DND-41 (cell line): ENCODE measurements around the gene NUDT7.

Experiments
- ATAC-seq: fragments of 200-7000 bp; cut with Tn5 transposase; 3 replicates; pipeline ENCODE4 v1.9.1; 2021; ENCODE audit warnings: low read depth; ENCODE audit not compliant: insufficient read depth
- DNase-seq: peaks from one replicate; pipeline ENCODE4 v3.0.0-alpha.2; 2020
- H2AFZ ChIP-seq: 2 replicates; pipeline ENCODE4 v1.6.0; 2012; ENCODE audit warnings: low read depth, low read length
- H3K27ac ChIP-seq: 2 replicates; pipeline ENCODE4 v1.5.1; 2012; ENCODE audit warnings: low read length, inconsistent platforms
- H3K27me3 ChIP-seq: fragments of 200-600 bp; sonication (generic); 2 replicates; pipeline ENCODE4 v1.6.0; 2012; ENCODE audit warnings: low read length, mild to moderate bottlenecking, inconsistent platforms; ENCODE audit not compliant: insufficient read depth, poor library complexity
- H3K36me3 ChIP-seq: 2 replicates; pipeline ENCODE4 v1.5.1; 2012; ENCODE audit warnings: low read length, inconsistent platforms; ENCODE audit not compliant: insufficient read depth
- H3K4me1 ChIP-seq: 2 replicates; pipeline ENCODE4 v1.5.1; 2012; ENCODE audit warnings: mild to moderate bottlenecking, low read length; ENCODE audit not compliant: insufficient read depth
- H3K4me2 ChIP-seq: 2 replicates; pipeline ENCODE4 v1.6.0; 2012; ENCODE audit warnings: mild to moderate bottlenecking, moderate library complexity, low read length, inconsistent platforms; ENCODE audit not compliant: insufficient read depth
- H3K4me3 ChIP-seq, 2 experiments: fragments of 200-600 bp in 1 of 2; shearing (Covaris generic) in 1 of 2; 2 replicates each; pipeline ENCODE4 v1.5.1; 2012 to 2016; ENCODE audit warnings: inconsistent platforms in 2 of 2, low read length in 2 of 2, mild to moderate bottlenecking in 2 of 2, low read depth in 1 of 2, moderate library complexity in 1 of 2
- H3K79me2 ChIP-seq: 2 replicates; pipeline ENCODE4 v1.6.0; 2012; ENCODE audit warnings: low read length, inconsistent platforms; ENCODE audit not compliant: insufficient read depth
- H3K9ac ChIP-seq: 2 replicates; pipeline ENCODE4 v1.6.0; 2012; ENCODE audit warnings: low read depth, mild to moderate bottlenecking, inconsistent platforms, low read length, moderate library complexity
- H3K9me3 ChIP-seq: 2 replicates; pipeline ENCODE4 v1.5.1; 2012; ENCODE audit warnings: low read length, moderate library complexity, mild to moderate bottlenecking, inconsistent platforms; ENCODE audit not compliant: insufficient read depth, severe bottlenecking
- H4K20me1 ChIP-seq: 2 replicates; pipeline ENCODE4 v1.6.0; 2012; ENCODE audit warnings: low read length; ENCODE audit not compliant: insufficient read depth
- EZH2 ChIP-seq: IDR thresholded peaks from 3 replicates; pipeline ENCODE4 v1.6.1; 2012; ENCODE audit warnings: borderline replicate concordance, low read depth, mild to moderate bottlenecking, moderate library complexity, low read length, inconsistent platforms; ENCODE audit not compliant: severe bottlenecking
- TF ChIP-seq, protein P1 (sequence below): IDR thresholded peaks from 2 replicates; pipeline ENCODE4 v1.5.1; 2012; ENCODE audit warnings: borderline replicate concordance, low read length, moderate library complexity, mild to moderate bottlenecking; ENCODE audit not compliant: poor library complexity, severe bottlenecking; ENCODE audit errors: extremely low read depth

NUDT7 gene

DNA sequence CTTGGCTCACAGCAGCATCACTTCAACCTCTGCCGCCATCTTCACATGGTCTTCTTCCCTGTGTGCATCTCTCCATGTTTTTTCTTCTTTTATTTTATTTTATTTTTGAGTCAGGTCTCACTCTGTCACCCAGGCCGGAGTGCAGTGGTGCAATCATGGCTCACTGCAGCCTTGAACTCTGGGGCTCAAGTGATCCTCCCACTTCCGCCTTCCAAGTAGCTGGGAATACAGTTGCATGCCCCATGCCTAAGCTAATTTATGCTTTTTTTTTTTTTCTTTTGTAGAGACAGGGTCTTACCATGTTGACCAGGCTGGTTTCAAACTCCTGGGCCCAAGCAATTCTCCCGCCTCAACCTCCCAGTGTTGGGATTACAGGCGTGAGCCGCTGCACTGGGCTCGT lies 1.9 kb downstream of the NUDT7 start:
- Histone ChIP-seq H3K79me2 (no peaks in the 10 kb centered on the region; the same call in 1 of the 2 replicates), H3K27ac (no peak overlapping the region), H3K4me3 (no peak overlapping the region)

DNA sequence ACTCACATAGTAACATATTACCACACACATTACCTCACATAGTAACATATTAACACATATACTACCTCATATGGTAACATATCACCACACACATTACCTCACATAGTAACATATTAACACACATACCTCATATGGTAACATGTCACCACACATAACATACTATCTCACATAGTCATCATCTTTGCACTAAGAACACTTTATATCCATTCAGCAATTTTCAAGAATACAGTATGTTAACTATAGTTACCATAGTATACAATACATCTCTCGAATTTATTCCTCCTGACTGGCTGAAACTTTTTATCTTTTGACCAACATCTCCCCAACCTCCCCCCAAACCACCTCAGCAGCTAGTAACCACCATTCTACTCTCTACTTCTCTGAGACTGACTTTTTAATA lies 7.6 kb downstream of the NUDT7 start:
- H3K4me2 ChIP-seq, result no peak overlapping the region
- TF ChIP-seq EZH2, result no peak
- TF ChIP-seq, protein P1, sequence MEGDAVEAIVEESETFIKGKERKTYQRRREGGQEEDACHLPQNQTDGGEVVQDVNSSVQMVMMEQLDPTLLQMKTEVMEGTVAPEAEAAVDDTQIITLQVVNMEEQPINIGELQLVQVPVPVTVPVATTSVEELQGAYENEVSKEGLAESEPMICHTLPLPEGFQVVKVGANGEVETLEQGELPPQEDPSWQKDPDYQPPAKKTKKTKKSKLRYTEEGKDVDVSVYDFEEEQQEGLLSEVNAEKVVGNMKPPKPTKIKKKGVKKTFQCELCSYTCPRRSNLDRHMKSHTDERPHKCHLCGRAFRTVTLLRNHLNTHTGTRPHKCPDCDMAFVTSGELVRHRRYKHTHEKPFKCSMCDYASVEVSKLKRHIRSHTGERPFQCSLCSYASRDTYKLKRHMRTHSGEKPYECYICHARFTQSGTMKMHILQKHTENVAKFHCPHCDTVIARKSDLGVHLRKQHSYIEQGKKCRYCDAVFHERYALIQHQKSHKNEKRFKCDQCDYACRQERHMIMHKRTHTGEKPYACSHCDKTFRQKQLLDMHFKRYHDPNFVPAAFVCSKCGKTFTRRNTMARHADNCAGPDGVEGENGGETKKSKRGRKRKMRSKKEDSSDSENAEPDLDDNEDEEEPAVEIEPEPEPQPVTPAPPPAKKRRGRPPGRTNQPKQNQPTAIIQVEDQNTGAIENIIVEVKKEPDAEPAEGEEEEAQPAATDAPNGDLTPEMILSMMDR, result no peak
- H3K36me3 ChIP-seq, result no peaks in the 10 kb centered on the region
- H3K27ac ChIP-seq, result no peak overlapping the region
- DNase-seq (no peak), ATAC-seq (no peak)
- no peak overlapping the region for H3K9ac ChIP-seq
- no peaks in the 10 kb centered on the region for H3K79me2 ChIP-seq
- H3K27me3 ChIP-seq, result no peaks in the 10 kb centered on the region
- no peak overlapping the region for H2AFZ ChIP-seq
- no peaks in the 10 kb centered on the region for H4K20me1 ChIP-seq
- no peaks in the 10 kb centered on the region for H3K9me3 ChIP-seq
- no peaks in the 10 kb centered on the region for H3K4me1 ChIP-seq
- no peak overlapping the region for H3K4me3 ChIP-seq

More for the DNA sequence above, 1.9 kb downstream of the NUDT7 start:
- DNase-seq, result no peak
- Histone ChIP-seq H3K27me3 (no peaks in the 10 kb centered on the region), H3K36me3 (no peaks in the 10 kb centered on the region), H4K20me1 (no peaks in the 10 kb centered on the region), H2AFZ (no peak overlapping the region), H3K9me3 (no peaks in the 10 kb centered on the region), H3K9ac (no peak overlapping the region), H3K4me2 (no peak overlapping the region), H3K4me1 (peaks cover 20% of the 10 kb centered on the region)
- TF ChIP-seq, protein P1, result no peak
- TF ChIP-seq EZH2, result no peak
- ATAC-seq, result no peak

DNA sequence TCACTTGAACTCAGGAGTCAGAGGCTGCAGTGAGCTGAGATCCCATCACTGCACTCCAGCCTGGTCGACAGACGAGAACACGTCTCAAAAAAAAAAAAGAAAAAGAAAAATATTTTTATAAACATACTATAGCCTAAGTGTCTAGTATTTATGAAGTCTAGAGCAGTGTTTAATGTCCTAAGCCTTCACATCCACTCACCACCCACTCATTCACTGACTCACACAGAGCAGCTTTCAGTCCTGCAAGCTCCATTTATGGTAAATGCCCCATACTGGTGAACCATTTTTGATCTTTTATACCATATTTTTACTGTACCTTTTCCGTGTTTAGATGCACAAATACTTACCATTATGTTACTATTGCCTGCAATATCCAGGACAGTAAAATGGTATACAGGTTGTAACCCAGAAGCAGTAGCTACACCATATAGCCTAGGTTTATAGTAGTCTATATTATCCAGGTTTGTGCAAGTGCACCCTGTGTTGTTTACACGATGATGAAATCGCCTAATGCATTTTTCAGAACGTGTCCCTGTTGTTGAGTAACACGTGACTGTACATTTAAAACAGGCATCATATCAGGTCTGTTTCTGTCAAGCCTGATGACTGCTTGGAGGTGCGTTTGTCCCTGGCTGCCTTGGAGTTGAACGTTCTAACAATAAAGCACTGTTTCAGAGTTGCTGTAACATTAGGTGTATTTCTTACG lies 10.1 kb downstream of the NUDT7 start:
- Histone ChIP-seq H3K4me1 (no peaks in the 10 kb centered on the region), H3K79me2 (no peaks in the 10 kb centered on the region), H4K20me1 (no peaks in the 10 kb centered on the region), H3K36me3 (no peaks in the 10 kb centered on the region), H3K4me3 (no peak overlapping the region), H3K4me2 (no peak overlapping the region), H3K9me3 (no peaks in the 10 kb centered on the region), H2AFZ (no peak overlapping the region), H3K9ac (no peak overlapping the region), H3K27me3 (no peaks in the 10 kb centered on the region), H3K27ac (no peak overlapping the region)
- no peak for ATAC-seq
- no peak for DNase-seq
- TF ChIP-seq, protein P1, result no peak
- no peak for TF ChIP-seq EZH2

DNA sequence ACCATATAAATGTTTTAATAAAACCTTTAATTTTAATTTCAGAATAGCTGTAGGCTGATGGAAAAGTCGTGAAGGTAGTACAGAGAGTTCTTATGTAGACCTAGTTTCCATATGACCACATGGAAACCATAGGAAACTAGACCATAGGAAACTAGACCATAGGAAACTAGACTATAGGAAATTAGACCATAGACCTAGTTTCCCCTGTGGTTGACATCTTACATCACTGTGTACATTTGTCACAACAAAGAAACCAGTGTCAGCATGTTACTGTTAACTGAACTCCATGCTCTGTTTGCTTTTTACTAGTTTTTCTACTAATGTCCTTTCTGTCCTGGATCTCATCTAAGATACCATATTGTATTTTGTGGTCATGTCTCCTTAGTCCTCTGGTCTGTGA lies 14.6 kb downstream of the NUDT7 start:
- no peak for ATAC-seq
- no peak overlapping the region for H2AFZ ChIP-seq
- H3K36me3 ChIP-seq, result no peaks in the 10 kb centered on the region
- H3K27ac ChIP-seq, result no peak overlapping the region
- no peaks in the 10 kb centered on the region for H3K4me1 ChIP-seq
- H3K9me3 ChIP-seq, result no peaks in the 10 kb centered on the region
- DNase-seq, result no peak
- no peak overlapping the region for H3K9ac ChIP-seq
- H3K79me2 ChIP-seq, result no peaks in the 10 kb centered on the region
- no peak overlapping the region for H3K4me2 ChIP-seq
- H4K20me1 ChIP-seq, result no peaks in the 10 kb centered on the region
- H3K4me3 ChIP-seq, result no peak overlapping the region
- TF ChIP-seq, protein P1, result no peak
- TF ChIP-seq EZH2, result no peak
- no peaks in the 10 kb centered on the region for H3K27me3 ChIP-seq
